ENCODE data around the gene HACD2.

DNA sequence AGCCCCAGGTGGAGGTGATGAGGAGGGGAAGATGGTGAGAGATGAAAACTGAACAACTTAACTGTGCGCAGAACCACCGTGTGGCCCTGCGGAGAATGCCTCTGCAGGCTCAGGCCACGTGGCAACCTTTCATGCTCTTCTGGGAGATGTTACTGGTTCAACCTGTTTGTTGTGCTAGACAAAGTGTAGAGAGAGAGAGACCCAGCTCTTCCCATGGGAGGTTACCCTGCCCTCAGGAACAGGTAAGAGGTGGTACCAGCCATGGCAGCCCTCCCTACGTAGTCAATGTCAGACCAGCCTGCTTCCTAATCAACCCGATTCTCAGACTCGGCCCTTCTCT is 37.0 kb upstream of the HACD2 start:
- TF ChIP-seq EZH2 (IDR thresholded peaks at IDR 0.05) (no peak), POLR2AphosphoS5 (IDR thresholded peaks at IDR 0.05; ENCODE audit: borderline replicate concordance, low read depth, low read length) (no peak)

Data from SK-N-MC (cell line).